NCI-H146 treated with DMSO at 0.1 percent for 48 hours (cell line): ENCODE results near the gene SH3RF3.

Experiments
- DNase-seq: peaks from one replicate; lab custom pipeline; 2025; ENCODE audit not compliant: unreplicated experiment; lab: John Stamatoyannopoulos, UW

The SH3RF3 gene

GRCh38 chr2:109385506-109385905 is 256.5 kb downstream of the SH3RF3 start:
- DNase-seq: no peak

GRCh38 chr2:109386004-109386695 is 257.1 kb downstream of the SH3RF3 start:
- no peak for DNase-seq

GRCh38 chr2:109387221-109387735 is 258.3 kb downstream of the SH3RF3 start:
- DNase-seq: no peak

- DNase-seq: no peak
Observed at GRCh38 chr2:109387778-109388469, 258.9 kb downstream of the SH3RF3 start.

- DNase-seq: no peak
Observed at GRCh38 chr2:109391243-109391642, 262.2 kb downstream of the SH3RF3 start.

GRCh38 chr2:109392140-109392539 is 263.1 kb downstream of the SH3RF3 start:
- no peak for DNase-seq

GRCh38 chr2:109392816-109393661 is 264.0 kb downstream of the SH3RF3 start:
- DNase-seq: no peak

- no peak for DNase-seq
Observed at GRCh38 chr2:109393662-109393972, 264.6 kb downstream of the SH3RF3 start.

GRCh38 chr2:109395494-109396201 is 266.6 kb downstream of the SH3RF3 start:
- no peak for DNase-seq

GRCh38 chr2:109396202-109397180 is 267.5 kb downstream of the SH3RF3 start:
- DNase-seq: no peak

- DNase-seq: no peak
Observed at GRCh38 chr2:109397893-109398292, 268.9 kb downstream of the SH3RF3 start.

GRCh38 chr2:109398366-109399015 is 269.5 kb downstream of the SH3RF3 start:
- no peak for DNase-seq

- DNase-seq: no peak
Observed at GRCh38 chr2:109399066-109399465, 270.1 kb downstream of the SH3RF3 start.

GRCh38 chr2:109400102-109400501 is 271.1 kb downstream of the SH3RF3 start:
- no peak for DNase-seq

- no peak for DNase-seq
Observed at GRCh38 chr2:109401370-109401769, 272.4 kb downstream of the SH3RF3 start.

- DNase-seq: no peak
Observed at GRCh38 chr2:109402180-109402579, 273.2 kb downstream of the SH3RF3 start.

- no peak for DNase-seq
Observed at GRCh38 chr2:109402980-109403840, 274.2 kb downstream of the SH3RF3 start.

- no peak for DNase-seq
Observed at GRCh38 chr2:109403841-109404201, 274.8 kb downstream of the SH3RF3 start.

- no peak for DNase-seq
Observed at GRCh38 chr2:109404681-109405080, 275.7 kb downstream of the SH3RF3 start.
